Measurements from ENCODE around the gene TMEM123. TPM values are rescaled to one million over a fixed set of nuclear protein-coding genes. Genes with fewer than 3 reads are reported as not detected.

TMEM123 gene
- total and polyA plus RNA-seq, 2 of the 8 experiments (the other 6 are each of a cell fraction or from before 2014, with no cell fraction given) = 75.5 to 80.1 TPM

GRCh38 chr11:102452461-102453301 lies at the start of gene TMEM123 (continued):
- TF ChIP-seq CHD7 (IDR thresholded peaks at IDR 0.05; ENCODE audit: insufficient replicate concordance, low read length) (no peak), KDM5A (IDR thresholded peaks at IDR 0.05; ENCODE audit: low read length) (no peak), HDAC2 (IDR thresholded peaks at IDR 0.05; ENCODE audit: borderline replicate concordance in 1 of 2, low read depth in 2 of 2, low read length in 2 of 2) (peak; percentile 26 to 85; a peak in 2 of 4 replicates), SRF (IDR thresholded peaks at IDR 0.05; ENCODE audit: low read depth, low read length) (peak; percentile 50; the same call in 1 of the 2 replicates), CBX5 (IDR thresholded peaks at IDR 0.05; ENCODE audit: low read depth, low read length) (no peak), TAF1 (IDR thresholded peaks at IDR 0.05; ENCODE audit: low read depth, low read length) (peak; percentile 49; the same call in 1 of the 2 replicates), POLR2AphosphoS5 (IDR thresholded peaks at IDR 0.05; ENCODE audit: low read depth, low read length) (peak; percentile 70), EP300 (IDR thresholded peaks at IDR 0.05; ENCODE audit: borderline replicate concordance in 1 of 2, low read depth in 2 of 2, low read length in 2 of 2) (no peak)
